ENCODE measurements around the gene SNTG2.

The SNTG2 gene

GRCh38 chr2:926896-927295 is 23.8 kb upstream of the SNTG2 start:
- no peak for DNase-seq

GRCh38 chr2:929011-929735 is 21.5 kb upstream of the SNTG2 start:
- DNase-seq, result no peak

- no peak for DNase-seq
These were observed 20.7 kb upstream of the SNTG2 start for GRCh38 chr2:929925-930324.

GRCh38 chr2:930935-931334 is 19.7 kb upstream of the SNTG2 start:
- no peak for DNase-seq

GRCh38 chr2:932320-933115 is 18.1 kb upstream of the SNTG2 start:
- DNase-seq, result no peak

GRCh38 chr2:933734-934295 is 16.8 kb upstream of the SNTG2 start:
- DNase-seq, result no peak

GRCh38 chr2:937530-937929 is 13.1 kb upstream of the SNTG2 start:
- no peak for DNase-seq

- no peak for DNase-seq
These were observed 12.3 kb upstream of the SNTG2 start for GRCh38 chr2:938181-939005.

GRCh38 chr2:939936-940601 is 10.6 kb upstream of the SNTG2 start:
- no peak for DNase-seq

- DNase-seq, result no peak
These were observed 8.8 kb upstream of the SNTG2 start for GRCh38 chr2:941871-942270.

- DNase-seq, result no peak
These were observed 7.7 kb upstream of the SNTG2 start for GRCh38 chr2:942775-943460.

- DNase-seq, result no peak
These were observed 7.2 kb upstream of the SNTG2 start for GRCh38 chr2:943461-943797.

GRCh38 chr2:943821-944220 is 6.8 kb upstream of the SNTG2 start:
- no peak for DNase-seq

- DNase-seq, result no peak
These were observed 6.0 kb upstream of the SNTG2 start for GRCh38 chr2:944693-945092.

GRCh38 chr2:945104-945503 is 5.5 kb upstream of the SNTG2 start:
- no peak for DNase-seq

GRCh38 chr2:946073-946948 is 4.3 kb upstream of the SNTG2 start:
- no peak for DNase-seq

- no peak for DNase-seq
These were observed 1.1 kb upstream of the SNTG2 start for GRCh38 chr2:949384-950079.

- no peak for DNase-seq
These were observed 766 bp downstream of the SNTG2 start for GRCh38 chr2:951224-952006.

GRCh38 chr2:953408-953807 is 2.8 kb downstream of the SNTG2 start:
- no peak for DNase-seq

All from NCI-H2029 treated with DMSO at 0.1 percent for 48 hours (cell line).